ENCODE results near the gene HS1BP3. TPM values are rescaled to one million over a fixed set of nuclear protein-coding genes. Genes with fewer than 3 reads are reported as not detected.

The HS1BP3 gene
- total RNA-seq, 1 donor from 2014 or later, result 21.0 TPM

- Histone ChIP-seq H3K4me2 (ENCODE audit: low read length) (no peak overlapping the region), H3K9me3 (ENCODE audit: insufficient read depth, low read depth, low read length) (no peaks in the 10 kb centered on the region)
- FAIRE-seq, result no peak
Measured at GRCh38 chr2:20625491-20626391, 25.2 kb downstream of the HS1BP3 start.

GRCh38 chr2:20624884-20625485, 25.9 kb downstream of the HS1BP3 start:
- no peak for DNase-seq (ENCODE audit: low read depth)
- Histone ChIP-seq H3K4me2 (ENCODE audit: low read length) (no peak overlapping the region), H3K4me3 (ENCODE audit: insufficient read depth, low read depth, low read length) (no peak overlapping the region), H3K27me3 (ENCODE audit: insufficient read depth, low read length) (peaks cover 1% of the 10 kb centered on the region), H2AFZ (ENCODE audit: low read depth, low read length) (no peak overlapping the region), H3K36me3 (ENCODE audit: insufficient read depth, low read length) (no peaks in the 10 kb centered on the region), H3K4me1 (ENCODE audit: insufficient read depth, low read length) (peaks cover 5% of the 10 kb centered on the region), H3K9me3 (ENCODE audit: insufficient read depth, low read depth, low read length) (no peaks in the 10 kb centered on the region), H3K9ac (ENCODE audit: low read length) (no peak overlapping the region), H3K27ac (ENCODE audit: low read depth, low read length) (no peak overlapping the region), H4K20me1 (ENCODE audit: insufficient read depth, low read length) (no peaks in the 10 kb centered on the region), H3K79me2 (ENCODE audit: insufficient read depth, low read length) (no peaks in the 10 kb centered on the region)
- H3K4me3 Mint-ChIP-seq (ENCODE audit: unreplicated experiment), result no peak overlapping the region
- no peak overlapping the region for H3K27ac Mint-ChIP-seq (ENCODE audit: unreplicated experiment)
- TF ChIP-seq EZH2 (IDR thresholded peaks at IDR 0.05; ENCODE audit: insufficient read depth, low read length), result no peak
- no peak for TF ChIP-seq CTCF (IDR thresholded peaks at IDR 0.05; ENCODE audit: insufficient read depth, low read depth, low read length)
- peaks cover 5% of the 10 kb centered on the region for H3K4me1 Mint-ChIP-seq (ENCODE audit: low read depth, unreplicated experiment)
- FAIRE-seq, result no peak
- H3K27me3 Mint-ChIP-seq (ENCODE audit: low read depth, unreplicated experiment), result peaks cover 2% of the 10 kb centered on the region
- H3K9me3 Mint-ChIP-seq (ENCODE audit: unreplicated experiment), result no peaks in the 10 kb centered on the region
- peaks cover 9% of the 10 kb centered on the region for H3K36me3 Mint-ChIP-seq (ENCODE audit: low read depth, unreplicated experiment)

More at GRCh38 chr2:20625491-20626391, 25.2 kb downstream of the HS1BP3 start:
- Histone ChIP-seq H3K4me3 (ENCODE audit: insufficient read depth, low read depth, low read length) (no peak overlapping the region), H3K36me3 (ENCODE audit: insufficient read depth, low read length) (no peaks in the 10 kb centered on the region), H4K20me1 (ENCODE audit: insufficient read depth, low read length) (no peaks in the 10 kb centered on the region), H3K27me3 (ENCODE audit: insufficient read depth, low read length) (peaks cover 4% of the 10 kb centered on the region), H3K9ac (ENCODE audit: low read length) (no peak overlapping the region), H3K79me2 (ENCODE audit: insufficient read depth, low read length) (no peaks in the 10 kb centered on the region), H2AFZ (ENCODE audit: low read depth, low read length) (no peak overlapping the region), H3K4me1 (ENCODE audit: insufficient read depth, low read length) (peaks cover 5% of the 10 kb centered on the region), H3K27ac (ENCODE audit: low read depth, low read length) (no peak overlapping the region)
- H3K9me3 Mint-ChIP-seq (ENCODE audit: unreplicated experiment), result no peaks in the 10 kb centered on the region
- peak overlapping the region; percentile 66 for H3K27ac Mint-ChIP-seq (ENCODE audit: unreplicated experiment)
- H3K4me1 Mint-ChIP-seq (ENCODE audit: low read depth, unreplicated experiment), result peaks cover 5% of the 10 kb centered on the region
- H3K4me3 Mint-ChIP-seq (ENCODE audit: unreplicated experiment), result no peak overlapping the region
- TF ChIP-seq CTCF (IDR thresholded peaks at IDR 0.05; ENCODE audit: insufficient read depth, low read depth, low read length), result no peak
- no peak for TF ChIP-seq EZH2 (IDR thresholded peaks at IDR 0.05; ENCODE audit: insufficient read depth, low read length)
- H3K27me3 Mint-ChIP-seq (ENCODE audit: low read depth, unreplicated experiment), result peaks cover 2% of the 10 kb centered on the region
- no peak for DNase-seq (ENCODE audit: low read depth)
- H3K36me3 Mint-ChIP-seq (ENCODE audit: low read depth, unreplicated experiment), result peaks cover 6% of the 10 kb centered on the region

Data from astrocyte (in vitro differentiated cells and primary cell).